ENCODE data around the gene EIF3K. TPM values are rescaled to one million over a fixed set of nuclear protein-coding genes. Genes with fewer than 3 reads are reported as not detected.
A peak's percentile ranks its signal among the peaks of the same experiment; 100 is the strongest.

Gene EIF3K
- total and polyA plus RNA-seq, 2 of the 8 experiments (the other 6 are each of a cell fraction or from before 2014, with no cell fraction given), result 329 to 937 TPM

DNA sequence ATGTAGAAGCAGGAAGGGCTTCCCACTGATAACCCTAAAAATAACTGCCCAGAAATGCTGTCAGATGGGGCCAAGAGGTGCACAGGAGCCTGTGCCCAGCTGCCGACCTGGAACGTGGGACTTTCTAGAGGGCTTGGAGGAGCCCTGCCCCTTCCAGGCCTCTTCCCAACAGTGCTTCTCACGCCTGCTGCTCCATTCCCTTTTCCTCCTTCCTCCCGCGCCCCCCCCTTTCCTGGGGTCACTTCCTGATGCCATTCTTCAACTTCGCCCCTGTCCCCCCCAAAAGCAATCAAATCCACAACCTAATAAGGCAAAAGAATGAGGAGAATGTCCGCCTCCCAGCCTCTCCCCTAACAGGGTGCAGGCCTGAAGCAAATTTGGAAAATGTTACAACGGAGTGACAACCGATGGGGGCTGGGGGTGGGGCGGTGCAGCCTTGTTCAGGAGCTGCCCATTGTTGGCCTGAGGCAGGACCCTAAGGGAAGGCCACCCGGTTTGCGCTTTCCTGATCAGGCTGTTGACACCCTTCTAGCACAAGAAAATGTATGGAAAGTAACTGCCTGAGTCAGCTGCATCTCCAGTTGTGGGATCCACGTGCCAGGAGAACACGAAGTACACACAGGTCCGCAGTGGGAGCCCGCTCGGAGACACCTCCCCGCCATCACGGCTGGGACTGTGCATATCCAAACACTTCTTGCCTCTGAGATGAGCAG is 47.1 kb downstream of the EIF3K start:
- Histone ChIP-seq H4K20me1 (replicated peaks in 1 of 2; ENCODE audit: control insufficient read depth in 1 of 2, insufficient read depth in 2 of 2, low read length in 2 of 2) (peaks cover 4 to 38% of the 10 kb centered on the region in 2 experiments), H3K4ac (replicated peaks; ENCODE audit: insufficient read length, low read depth, low read length) (peak overlapping the region; percentile 97), H2AFZ (ENCODE audit: low read length) (no peak overlapping the region), H2AK5ac (ENCODE audit: low read depth, low read length) (peak overlapping the region; percentile 96; the same call in 1 of the 2 replicates), H3K79me2 (ENCODE audit: control insufficient read depth in 1 of 2, insufficient read depth in 2 of 2, low read length in 2 of 2) (peaks cover 11 to 91% of the 10 kb centered on the region in 2 experiments), H4K8ac (ENCODE audit: extremely low read depth, insufficient read depth, low read length) (peak overlapping the region; percentile 93; the same call in 1 of the 2 replicates), H3K79me1 (ENCODE audit: low read depth, low read length) (peaks cover 36% of the 10 kb centered on the region), H3K27ac (ENCODE audit: low read depth, low read length) (peak overlapping the region; percentile 84), H3K36me3 (ENCODE audit: control insufficient read depth in 2 of 4, insufficient read depth in 4 of 4, low read length in 3 of 4) (peaks cover 0 to 5% (median 0%) of the 10 kb centered on the region in 4 experiments; a peak in 1 of 8 replicates), H3K9me3 (ENCODE audit: insufficient read depth in 2 of 2, low read depth in 1 of 2, low read length in 1 of 2) (no peaks in the 10 kb centered on the region), H3K4me1 (replicated peaks in 1 of 4; ENCODE audit: control insufficient read depth in 3 of 4, insufficient read depth in 4 of 4, low read length in 3 of 4) (peaks cover 42 to 62% (median 48%) of the 10 kb centered on the region in 4 experiments), H3K56ac (replicated peaks; ENCODE audit: insufficient read length, low read depth, low read length) (no peak overlapping the region), H3K14ac (ENCODE audit: insufficient read length) (no peak overlapping the region), H2BK20ac (ENCODE audit: low read length) (0 out of 2 replicates have a peak overlapping the region, but pooled peaks have one; percentile 66), H2BK5ac (ENCODE audit: low read depth, low read length) (peak overlapping the region; percentile 96), H3K23ac (ENCODE audit: insufficient read length) (no peak overlapping the region), H2BK120ac (replicated peaks; ENCODE audit: low read depth, low read length) (peak overlapping the region; percentile 91), H2BK12ac (ENCODE audit: low read depth, low read length) (peak overlapping the region; percentile 98), H2BK15ac (ENCODE audit: low read length) (0 out of 2 replicates have a peak overlapping the region, but pooled peaks have one; percentile 2), H3K4me3 (ENCODE audit: extremely low read depth in 1 of 4, insufficient read depth in 2 of 4, low read depth in 3 of 4, low read length in 4 of 4) (peak overlapping the region in 3 of 4 experiments; percentile 1 to 31 (median 19); a peak in 5 of 8 replicates), H4K91ac (replicated peaks; ENCODE audit: insufficient read length, low read length) (peak overlapping the region; percentile 95), H3K27me3 (replicated peaks in 1 of 4; ENCODE audit: control insufficient read depth in 3 of 4, extremely low read depth in 1 of 4, insufficient read depth in 3 of 4, low read length in 3 of 4) (no peaks in the 10 kb centered on the region), H3K23me2 (ENCODE audit: low read depth, low read length) (no peaks in the 10 kb centered on the region; the same call in 1 of the 2 replicates), H3K18ac (ENCODE audit: extremely low read depth, low read length) (peak overlapping the region; percentile 83; the same call in 1 of the 2 replicates), H3K4me2 (ENCODE audit: insufficient read depth in 1 of 2, low read depth in 2 of 2, low read length in 2 of 2) (peak overlapping the region; percentile 59 to 61), H3K9ac (replicated peaks in 1 of 4; ENCODE audit: extremely low read depth in 1 of 4, low read depth in 3 of 4, low read length in 3 of 4) (peak overlapping the region in 3 of 4 experiments; percentile 69 to 75 (median 73); a peak in 5 of 7 replicates), H4K5ac (ENCODE audit: insufficient read length, low read depth, low read length) (peak overlapping the region; percentile 63)
- ChIA-PET CTCF (ENCODE audit: partially characterized antibody) (interaction anchor here (0.9 to 1.4 kb wide), 5 partner anchors 13 to 32 kb away, joined by 3 to 4 read pairs (median 4); no protein-coding TSS in a partner anchor), POLR2A (ENCODE audit: partially characterized antibody) (interaction anchor here (0.9 to 21.5 kb wide), 12 partner anchors 9 to 203 kb away, joined by 3 to 495 read pairs (median 4); partner anchors contain the start of genes ACTN4 and MAP4K1)
- DNase-seq (ENCODE audit: low read depth in 1 of 2, low spot score in 2 of 2) (peak; percentile 79 to 92), FAIRE-seq (peak; percentile 7)
- whole genome bisulfite sequencing, 2 experiments (ENCODE audit: extremely low coverage in 1 of 2, insufficient coverage in 1 of 2, insufficient read length in 1 of 2, insufficient replicate concordance in 2 of 2, low coverage in 1 of 2, low lambda C conversion rate in 2 of 2, missing lambda C conversion rate in 1 of 2), result 25% methylated on average over 15 of the region's 19 CpGs; no CpG with 5 or more reads in 1 of the 2 experiments
- TF ChIP-seq EP300 (IDR thresholded peaks at IDR 0.05; ENCODE audit: borderline replicate concordance in 1 of 2, low read depth in 2 of 2, low read length in 2 of 2) (peak in 1 of 2 experiments; percentile 91; a peak in 1 of 3 replicates), BCL11A (IDR thresholded peaks at IDR 0.05; ENCODE audit: low read depth in 2 of 2, low read length in 2 of 2) (no peak), RAD21 (IDR thresholded peaks at IDR 0.05 in 1 of 2, conservative IDR thresholded peaks at IDR 0.05 in 1 of 2; ENCODE audit: low read depth in 2 of 2, low read length in 2 of 2) (peak; percentile 0 to 4; a peak in 1 of 4 replicates), SAP30 (IDR thresholded peaks at IDR 0.05; ENCODE audit: insufficient read depth, insufficient replicate concordance, low read length) (no peak), CHD1 (IDR thresholded peaks at IDR 0.05; ENCODE audit: low read depth, low read length) (no peak), TBP (IDR thresholded peaks at IDR 0.05; ENCODE audit: low read depth, low read length) (peak; percentile 51), YY1 (IDR thresholded peaks at IDR 0.05; ENCODE audit: low read depth, low read length) (peak; percentile 44; the same call in 1 of the 2 replicates), ASH2L (IDR thresholded peaks at IDR 0.05; ENCODE audit: low read length) (peak; percentile 50), RXRA (IDR thresholded peaks at IDR 0.05; ENCODE audit: insufficient read depth, low read depth, low read length) (no peak)
- TF ChIP-seq, protein P1, sequence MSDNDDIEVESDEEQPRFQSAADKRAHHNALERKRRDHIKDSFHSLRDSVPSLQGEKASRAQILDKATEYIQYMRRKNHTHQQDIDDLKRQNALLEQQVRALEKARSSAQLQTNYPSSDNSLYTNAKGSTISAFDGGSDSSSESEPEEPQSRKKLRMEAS (IDR thresholded peaks at IDR 0.05), result peak; percentile 87

All from H1 (cell line).